Panc1 (cell line): ENCODE data around the gene KCTD19. TPM values are rescaled to one million over a fixed set of nuclear protein-coding genes. Genes with fewer than 3 reads are reported as not detected.
A peak's percentile ranks its signal among the peaks of the same experiment; 100 is the strongest.
"Not testable (repeated sequence)": the region's sequence is repeated elsewhere in the genome, so short reads cannot be mapped to it uniquely, and the experiment has no call there.

Experiments used
- ATAC-seq: fragments of 200-7000 bp; cut with Tn5 transposase; 2 replicates; pipeline ENCODE4 v1.9.1; 2020; ENCODE audit warnings: mild to moderate bottlenecking, moderate library complexity
- Bru-seq: library from RNA; stranded (reverse); fragments of 400-500 nt; gene quantifications from one replicate; lab custom pipeline; 2021; lab: Mats Ljungman, UMichigan
- BruChase-seq, 2 experiments: library from RNA; stranded (reverse); fragments of 400-500 nt; gene quantifications; one replicate each; lab custom pipeline; 2021; lab: Mats Ljungman, UMichigan
- BruUV-seq: library from RNA; stranded (reverse); fragments of 400-500 nt; replicated peaks from 2 replicates; lab custom pipeline; 2021; lab: Mats Ljungman, UMichigan
- CTCF ChIA-PET: fragments of 300-600 bp; sonication (Branson Sonifier 250); formaldehyde crosslinking; loops from one replicate; lab custom pipeline; 2022; ENCODE audit warnings: antibody characterized with exemption; lab: Charles Lee
- POLR2A ChIA-PET: fragments of 300-600 bp; sonication (Branson Sonifier 250); formaldehyde crosslinking; loops from one replicate; lab custom pipeline; 2022; ENCODE audit warnings: antibody characterized with exemption; lab: Charles Lee
- DNase-seq: peaks from one replicate; pipeline ENCODE4 v3.0.0-alpha.2; 2010; ENCODE audit warnings: low read depth, low spot score
- H3K27ac ChIP-seq: 2 replicates; pipeline ENCODE4 v1.5.1; 2011; ENCODE audit warnings: mild to moderate bottlenecking, low read length, inconsistent platforms
- H3K27me3 ChIP-seq: fragments of 200-500 bp; sonication (Bioruptor generic); 2 replicates; pipeline ENCODE4 v1.6.0; 2014; ENCODE audit warnings: low read length, inconsistent platforms; ENCODE audit not compliant: control insufficient read depth, insufficient read depth
- H3K36me3 ChIP-seq: fragments of 200-500 bp; sonication (Bioruptor generic); 2 replicates; pipeline ENCODE4 v1.5.1; 2014; ENCODE audit warnings: inconsistent platforms, mild to moderate bottlenecking, low read length, moderate library complexity; ENCODE audit not compliant: control insufficient read depth, insufficient read depth
- H3K4me1 ChIP-seq: 2 replicates; pipeline ENCODE4 v1.5.1; 2011; ENCODE audit warnings: inconsistent platforms, mild to moderate bottlenecking, low read length, moderate library complexity; ENCODE audit not compliant: control insufficient read depth, insufficient read depth
- H3K4me3 ChIP-seq, 2 experiments: 2 replicates each; pipeline ENCODE4 v1.5.1; 2011 to 2012; ENCODE audit warnings: low read depth in 2 of 2, low read length in 2 of 2, mild to moderate bottlenecking in 2 of 2, inconsistent platforms in 1 of 2, moderate library complexity in 1 of 2
- H3K9me3 ChIP-seq: fragments of 200-500 bp; sonication (Bioruptor generic); 2 replicates; pipeline ENCODE4 v1.5.1; 2014; ENCODE audit warnings: low read depth, mild to moderate bottlenecking, inconsistent platforms, low read length, moderate library complexity; ENCODE audit not compliant: control insufficient read depth, insufficient read depth
- POLR2AphosphoS5 ChIP-seq: IDR thresholded peaks from 2 replicates; pipeline ENCODE4 v1.6.1; 2012; ENCODE audit warnings: mild to moderate bottlenecking, low read depth, low read length, moderate library complexity
- SIN3A ChIP-seq: IDR thresholded peaks from 2 replicates; pipeline ENCODE4 v1.6.1; 2012; ENCODE audit warnings: low read depth, mild to moderate bottlenecking, low read length, moderate library complexity, borderline replicate concordance; ENCODE audit not compliant: insufficient read depth
- TCF7L2 ChIP-seq: IDR thresholded peaks from 2 replicates; pipeline ENCODE4 v1.6.1; 2011; ENCODE audit warnings: mild to moderate bottlenecking, low read depth, low read length, inconsistent platforms
- in situ Hi-C: cut with HindIII; loops from 2 replicates; pipeline ENCODE4 v1.10.0; 2016; ENCODE audit warnings: low sequenced_read_pairs, low pct_unique_long_range_greater_than_20kb
- intact Hi-C: fragments of 100-400 bp; cut with micrococcal nuclease; formaldehyde crosslinking; loops from one replicate; pipeline ENCODE4 v1.10.0; 2022; ENCODE audit not compliant: unreplicated experiment
- long read RNA-seq: library from polyadenylated mRNA; unstranded; transcript quantifications from one replicate; pipeline ENCODE4 v2.0.0, GENCODE V29; 2021; ENCODE audit not compliant: unreplicated experiment
- polyA plus RNA-seq: library from polyadenylated mRNA; unstranded; fragments of >200 nt; gene quantifications from one replicate; pipeline ENCODE4 v1.2.1, GENCODE V29; 2012; ENCODE audit warnings: missing spikeins; ENCODE audit not compliant: insufficient read length
- total RNA-seq: library from RNA; stranded (reverse); gene quantifications from one replicate; pipeline ENCODE4 v1.2.1, GENCODE V29; 2021; ENCODE audit not compliant: unreplicated experiment
- TF ChIP-seq, protein P1 (sequence below), 2 experiments: IDR thresholded peaks; 2 replicates each; pipeline ENCODE4 v1.6.1; 2011 to 2012; ENCODE audit warnings: low read depth in 2 of 2, control low read depth in 1 of 2, low read length in 1 of 2, mild to moderate bottlenecking in 1 of 2, moderate library complexity in 1 of 2; ENCODE audit not compliant: insufficient read depth in 1 of 2
- TF ChIP-seq, protein P2 (sequence below): fragments of 450-650 bp; IDR thresholded peaks from 2 replicates; pipeline ENCODE4 v1.5.1; 2017; ENCODE audit warnings: mild to moderate bottlenecking

KCTD19 gene
- 0.62 TPM for total RNA-seq
- 0.13 TPM for polyA plus RNA-seq
- Bru-seq, nascent RNA = percentile 24 among the genes with signal in this experiment
- BruChase-seq, experiment 1, labeled RNA remaining after a 2-hour chase = percentile 25 among the genes with signal in this experiment
- percentile 25 among the genes with signal in this experiment for BruChase-seq, experiment 2, labeled RNA remaining after a 6-hour chase
- long read RNA-seq, partial matches to known transcripts = 0 of 1 reads
- long read RNA-seq, other reads (novel, unspliced or antisense) = 1 of 1 reads

DNA sequence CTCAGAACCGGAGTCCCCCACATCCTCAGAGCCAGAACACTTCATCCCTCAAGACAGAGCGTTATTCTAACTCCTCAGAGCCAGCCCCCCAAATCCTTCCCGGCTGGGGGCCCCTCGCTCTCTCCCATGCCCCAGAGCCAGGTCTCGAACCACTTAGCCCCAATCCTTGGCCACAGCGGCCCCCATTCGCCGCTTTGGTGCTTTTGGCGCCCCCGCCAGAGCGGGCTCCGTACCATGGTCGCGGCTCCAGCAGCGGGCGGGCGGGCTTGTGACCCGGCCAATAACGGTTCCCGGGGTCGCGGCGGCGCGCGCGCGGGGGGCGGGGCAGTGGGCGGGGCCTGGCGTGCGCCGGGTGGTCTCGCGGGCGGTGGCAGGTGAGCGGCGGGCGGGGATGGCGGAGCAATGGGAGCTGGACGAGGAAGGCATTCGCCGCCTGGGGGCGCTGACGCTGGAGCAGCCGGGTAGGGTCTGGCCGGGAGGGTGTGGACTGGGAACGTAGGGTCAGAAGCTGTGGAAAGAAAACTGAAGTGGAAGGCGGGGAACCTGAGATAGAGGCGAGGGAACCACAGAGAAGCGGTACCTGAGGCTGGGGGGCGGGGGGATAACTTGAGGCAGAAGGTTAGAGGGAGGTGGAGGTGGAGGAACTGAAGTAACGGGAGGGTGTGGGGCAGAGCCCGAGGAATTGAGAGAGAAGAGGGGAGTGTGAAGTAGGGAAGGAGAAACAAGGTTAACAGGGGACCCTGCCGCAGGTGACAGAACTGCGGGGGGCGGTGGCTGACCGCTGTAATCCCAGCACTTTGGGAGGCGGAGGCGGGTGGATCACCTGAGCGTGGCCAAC, at the start of gene KCTD19, which contains the start of gene LRRC36:
Gene KCTD19 (minus strand): TSS at position 270 of the 838 bp plus-strand sequence. CDS start 34 bp downstream, at position 236.
Gene LRRC36 (plus strand): TSS at position 344 of the 838 bp plus-strand sequence. CDS start 48 bp downstream, at position 392.
- CTCF ChIA-PET = interaction anchor here (0.7 kb wide), 3 partner anchors 11 to 100 kb away, joined by 3 to 6 read pairs (median 3); partner anchors contain the start of gene TMEM208
- Histone ChIP-seq H3K36me3 (no peaks in the 10 kb centered on the region), H3K27me3 (no peaks in the 10 kb centered on the region), H3K27ac (no peak within 1 kb of the TSS), H3K9me3 (no peaks in the 10 kb centered on the region), H3K4me3 (peak within 1 kb of the TSS; percentile 48 to 73), H3K4me1 (no peaks in the 10 kb centered on the region)
- ATAC-seq (peak; percentile 97), DNase-seq (no peak)
- in situ Hi-C loops (no loop called here), intact Hi-C loops (no loop called here)
- no TSS peak for BruUV-seq
- POLR2A ChIA-PET = no interaction called here
- TF ChIP-seq, protein P1, sequence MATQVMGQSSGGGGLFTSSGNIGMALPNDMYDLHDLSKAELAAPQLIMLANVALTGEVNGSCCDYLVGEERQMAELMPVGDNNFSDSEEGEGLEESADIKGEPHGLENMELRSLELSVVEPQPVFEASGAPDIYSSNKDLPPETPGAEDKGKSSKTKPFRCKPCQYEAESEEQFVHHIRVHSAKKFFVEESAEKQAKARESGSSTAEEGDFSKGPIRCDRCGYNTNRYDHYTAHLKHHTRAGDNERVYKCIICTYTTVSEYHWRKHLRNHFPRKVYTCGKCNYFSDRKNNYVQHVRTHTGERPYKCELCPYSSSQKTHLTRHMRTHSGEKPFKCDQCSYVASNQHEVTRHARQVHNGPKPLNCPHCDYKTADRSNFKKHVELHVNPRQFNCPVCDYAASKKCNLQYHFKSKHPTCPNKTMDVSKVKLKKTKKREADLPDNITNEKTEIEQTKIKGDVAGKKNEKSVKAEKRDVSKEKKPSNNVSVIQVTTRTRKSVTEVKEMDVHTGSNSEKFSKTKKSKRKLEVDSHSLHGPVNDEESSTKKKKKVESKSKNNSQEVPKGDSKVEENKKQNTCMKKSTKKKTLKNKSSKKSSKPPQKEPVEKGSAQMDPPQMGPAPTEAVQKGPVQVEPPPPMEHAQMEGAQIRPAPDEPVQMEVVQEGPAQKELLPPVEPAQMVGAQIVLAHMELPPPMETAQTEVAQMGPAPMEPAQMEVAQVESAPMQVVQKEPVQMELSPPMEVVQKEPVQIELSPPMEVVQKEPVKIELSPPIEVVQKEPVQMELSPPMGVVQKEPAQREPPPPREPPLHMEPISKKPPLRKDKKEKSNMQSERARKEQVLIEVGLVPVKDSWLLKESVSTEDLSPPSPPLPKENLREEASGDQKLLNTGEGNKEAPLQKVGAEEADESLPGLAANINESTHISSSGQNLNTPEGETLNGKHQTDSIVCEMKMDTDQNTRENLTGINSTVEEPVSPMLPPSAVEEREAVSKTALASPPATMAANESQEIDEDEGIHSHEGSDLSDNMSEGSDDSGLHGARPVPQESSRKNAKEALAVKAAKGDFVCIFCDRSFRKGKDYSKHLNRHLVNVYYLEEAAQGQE (IDR thresholded peaks at IDR 0.05; ENCODE audit: insufficient read depth in 1 of 2, low read depth in 2 of 2, low read length in 1 of 2) = no peak
- TF ChIP-seq SIN3A (no peak), POLR2AphosphoS5 (no peak), TCF7L2 (no peak)
- TF ChIP-seq, protein P2, sequence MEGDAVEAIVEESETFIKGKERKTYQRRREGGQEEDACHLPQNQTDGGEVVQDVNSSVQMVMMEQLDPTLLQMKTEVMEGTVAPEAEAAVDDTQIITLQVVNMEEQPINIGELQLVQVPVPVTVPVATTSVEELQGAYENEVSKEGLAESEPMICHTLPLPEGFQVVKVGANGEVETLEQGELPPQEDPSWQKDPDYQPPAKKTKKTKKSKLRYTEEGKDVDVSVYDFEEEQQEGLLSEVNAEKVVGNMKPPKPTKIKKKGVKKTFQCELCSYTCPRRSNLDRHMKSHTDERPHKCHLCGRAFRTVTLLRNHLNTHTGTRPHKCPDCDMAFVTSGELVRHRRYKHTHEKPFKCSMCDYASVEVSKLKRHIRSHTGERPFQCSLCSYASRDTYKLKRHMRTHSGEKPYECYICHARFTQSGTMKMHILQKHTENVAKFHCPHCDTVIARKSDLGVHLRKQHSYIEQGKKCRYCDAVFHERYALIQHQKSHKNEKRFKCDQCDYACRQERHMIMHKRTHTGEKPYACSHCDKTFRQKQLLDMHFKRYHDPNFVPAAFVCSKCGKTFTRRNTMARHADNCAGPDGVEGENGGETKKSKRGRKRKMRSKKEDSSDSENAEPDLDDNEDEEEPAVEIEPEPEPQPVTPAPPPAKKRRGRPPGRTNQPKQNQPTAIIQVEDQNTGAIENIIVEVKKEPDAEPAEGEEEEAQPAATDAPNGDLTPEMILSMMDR = peak; percentile 83

DNA sequence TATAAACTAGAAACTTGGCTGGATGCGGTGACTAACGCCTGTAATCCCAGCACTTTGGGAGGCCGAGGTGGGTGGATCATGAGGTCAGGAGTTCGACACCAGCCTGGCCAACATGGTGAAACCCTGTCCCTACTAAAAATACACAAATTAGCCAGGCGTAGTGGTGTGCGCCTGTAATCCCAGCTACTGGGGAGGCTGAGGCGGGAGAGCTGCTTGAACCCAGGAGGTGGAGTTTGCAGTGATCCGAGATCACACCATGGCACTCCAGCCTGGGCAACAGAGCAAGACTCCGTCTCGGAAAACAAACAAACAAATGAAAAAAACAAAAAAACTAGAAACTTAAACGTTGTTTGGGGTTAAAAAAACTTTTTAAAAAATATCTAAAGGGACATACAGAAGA, 49.5 kb upstream of the KCTD19 start:
- H3K27me3 ChIP-seq, H3K4me3 ChIP-seq, ATAC-seq, intact Hi-C loops, H3K36me3 ChIP-seq, H3K4me1 ChIP-seq, DNase-seq, BruUV-seq, CTCF ChIA-PET, POLR2A ChIA-PET, H3K27ac ChIP-seq, H3K9me3 ChIP-seq, in situ Hi-C loops: not testable (repeated sequence)
